H1 (cell line): ENCODE measurements around the gene PGGHG. TPM values are rescaled to one million over a fixed set of nuclear protein-coding genes. Genes with fewer than 3 reads are reported as not detected.

ENCODE experiments used
- CTCF ChIA-PET: fragments of 300-600 bp; sonication (Branson Sonifier 250); formaldehyde crosslinking; loops from one replicate; lab custom pipeline; 2021; ENCODE audit not compliant: partially characterized antibody; lab: Charles Lee
- POLR2A ChIA-PET: fragments of 300-600 bp; sonication (Branson Sonifier 250); formaldehyde crosslinking; loops from one replicate; lab custom pipeline; 2021; ENCODE audit warnings: inconsistent platforms; ENCODE audit not compliant: partially characterized antibody; lab: Charles Lee
- DNase-seq, 2 experiments: peaks; one replicate each; pipeline versions ENCODE4 v3.0.0 to v3.0.0-alpha.2; 2010 to 2022; ENCODE audit warnings: low spot score in 2 of 2, low read depth in 1 of 2, mixed read lengths in 1 of 2
- FAIRE-seq: peaks from 2 replicates; lab custom pipeline; 2011; peaks lifted over from hg19 to GRCh38; lab: Jason Lieb, UNC
- H2AFZ ChIP-seq: 2 replicates; pipeline ENCODE4 v1.8.1; 2012; ENCODE audit warnings: low read length, inconsistent platforms
- H2AK5ac ChIP-seq: 2 replicates; pipeline ENCODE4 v1.6.1; 2013; ENCODE audit warnings: low read depth, low read length
- H2BK120ac ChIP-seq: replicated peaks from 2 replicates; pipeline ENCODE3; 2013; ENCODE audit warnings: low read depth, low read length, inconsistent platforms
- H2BK12ac ChIP-seq: 2 replicates; pipeline ENCODE4 v1.6.1; 2013; ENCODE audit warnings: low read depth, low read length
- H2BK15ac ChIP-seq: 2 replicates; pipeline ENCODE4 v1.6.1; 2013; ENCODE audit warnings: low read length
- H2BK20ac ChIP-seq: 2 replicates; pipeline ENCODE4 v1.6.1; 2013; ENCODE audit warnings: low read length
- H2BK5ac ChIP-seq: 2 replicates; pipeline ENCODE4 v1.6.1; 2013; ENCODE audit warnings: low read depth, low read length
- H3K14ac ChIP-seq: 2 replicates; pipeline ENCODE4 v1.6.1; 2013; ENCODE audit warnings: inconsistent platforms; ENCODE audit not compliant: insufficient read length
- H3K18ac ChIP-seq: 2 replicates; pipeline ENCODE4 v1.6.1; 2013; ENCODE audit warnings: low read length; ENCODE audit errors: extremely low read depth
- H3K23ac ChIP-seq: 2 replicates; pipeline ENCODE4 v1.6.1; 2013; ENCODE audit warnings: inconsistent platforms; ENCODE audit not compliant: insufficient read length
- H3K23me2 ChIP-seq: 2 replicates; pipeline ENCODE4 v1.6.1; 2013; ENCODE audit warnings: low read depth, low read length
- H3K27ac ChIP-seq: 2 replicates; pipeline ENCODE4 v1.6.1; 2011; ENCODE audit warnings: low read depth, low read length, inconsistent platforms
- H3K27me3 ChIP-seq, 4 experiments: replicated peaks in 1 of 4; 1 replicate in 1 of 4; 2 replicates in 3 of 4; pipeline versions ENCODE4 v1.6.1 to v1.8.1; 2011 to 2013; ENCODE audit warnings: low read length in 3 of 4, mild to moderate bottlenecking in 3 of 4, inconsistent platforms in 2 of 4, mixed read lengths in 2 of 4, moderate library complexity in 1 of 4; ENCODE audit not compliant: control insufficient read depth in 3 of 4, insufficient read depth in 3 of 4; ENCODE audit errors: extremely low read depth in 1 of 4
- H3K36me3 ChIP-seq, 4 experiments: 2 replicates each; pipeline versions ENCODE4 v1.6.1 to v1.8.1; 2011 to 2013; ENCODE audit warnings: mild to moderate bottlenecking in 4 of 4, low read length in 3 of 4, moderate library complexity in 2 of 4, control low read depth in 1 of 4, inconsistent platforms in 1 of 4; ENCODE audit not compliant: insufficient read depth in 4 of 4, control insufficient read depth in 2 of 4
- H3K4ac ChIP-seq: replicated peaks from 2 replicates; pipeline ENCODE3; 2013; ENCODE audit warnings: low read length, low read depth, mixed read lengths, inconsistent platforms; ENCODE audit not compliant: insufficient read length
- H3K4me1 ChIP-seq, 4 experiments: replicated peaks in 1 of 4; 1 replicate in 1 of 4; 2 replicates in 3 of 4; pipeline versions ENCODE4 v1.6.1 to v1.8.1; 2011 to 2013; ENCODE audit warnings: low read length in 3 of 4, inconsistent platforms in 2 of 4, mixed read lengths in 1 of 4; ENCODE audit not compliant: insufficient read depth in 4 of 4, control insufficient read depth in 3 of 4
- H3K4me2 ChIP-seq, 2 experiments: 2 replicates each; pipeline versions ENCODE4 v1.6.1 to v1.8.1; 2011 to 2013; ENCODE audit warnings: low read depth in 2 of 2, low read length in 2 of 2, control low read depth in 1 of 2, inconsistent platforms in 1 of 2, mild to moderate bottlenecking in 1 of 2; ENCODE audit not compliant: insufficient read depth in 1 of 2
- H3K4me3 ChIP-seq, 4 experiments: fragments of 200-600, 300-600 bp in 1 of 4; sonication (generic), shearing (Covaris generic), sonication (Bioruptor Twin) in 1 of 4; 2 replicates each; pipeline versions ENCODE4 v1.5.1 to v1.8.1; 2011 to 2016; ENCODE audit warnings: low read length in 4 of 4, low read depth in 3 of 4, control low read depth in 2 of 4, inconsistent platforms in 2 of 4, mild to moderate bottlenecking in 2 of 4, mixed read lengths in 1 of 4, moderate library complexity in 1 of 4; ENCODE audit not compliant: insufficient read depth in 2 of 4; ENCODE audit errors: extremely low read depth in 1 of 4
- H3K56ac ChIP-seq: replicated peaks from 2 replicates; pipeline ENCODE3; 2013; ENCODE audit warnings: low read depth, mild to moderate bottlenecking, mixed read lengths, low read length, inconsistent platforms; ENCODE audit not compliant: insufficient read length
- H3K79me1 ChIP-seq: 2 replicates; pipeline ENCODE4 v1.6.1; 2013; ENCODE audit warnings: low read depth, low read length, control low read depth
- H3K79me2 ChIP-seq, 2 experiments: 2 replicates each; pipeline versions ENCODE4 v1.6.1 to v1.8.1; 2012 to 2013; ENCODE audit warnings: low read length in 2 of 2, mild to moderate bottlenecking in 2 of 2, inconsistent platforms in 1 of 2; ENCODE audit not compliant: insufficient read depth in 2 of 2, control insufficient read depth in 1 of 2
- H3K9ac ChIP-seq, 4 experiments: replicated peaks in 1 of 4; 1 replicate in 1 of 4; 2 replicates in 3 of 4; pipeline versions ENCODE4 v1.6.1 to v1.8.1; 2011 to 2013; ENCODE audit warnings: low read depth in 3 of 4, low read length in 3 of 4, control low read depth in 2 of 4, mild to moderate bottlenecking in 2 of 4, moderate library complexity in 2 of 4, inconsistent platforms in 1 of 4; ENCODE audit errors: extremely low read depth in 1 of 4
- H3K9me3 ChIP-seq, 2 experiments: 2 replicates each; pipeline versions ENCODE4 v1.6.1 to v1.8.1; 2012 to 2013; ENCODE audit warnings: mild to moderate bottlenecking in 2 of 2, moderate library complexity in 2 of 2, control low read depth in 1 of 2, inconsistent platforms in 1 of 2, low read depth in 1 of 2, low read length in 1 of 2, mixed read lengths in 1 of 2; ENCODE audit not compliant: insufficient read depth in 2 of 2
- H4K20me1 ChIP-seq, 2 experiments: replicated peaks in 1 of 2; 2 replicates each; pipeline versions ENCODE3 to v1.8.1; 2011 to 2013; ENCODE audit warnings: inconsistent platforms in 2 of 2, low read length in 2 of 2, mild to moderate bottlenecking in 1 of 2; ENCODE audit not compliant: insufficient read depth in 2 of 2, control insufficient read depth in 1 of 2
- H4K5ac ChIP-seq: 2 replicates; pipeline ENCODE4 v1.6.1; 2013; ENCODE audit warnings: low read length, low read depth, mixed read lengths, inconsistent platforms; ENCODE audit not compliant: insufficient read length
- H4K8ac ChIP-seq: 2 replicates; pipeline ENCODE4 v1.8.0; 2013; ENCODE audit warnings: mild to moderate bottlenecking, moderate library complexity, low read length, inconsistent platforms; ENCODE audit not compliant: insufficient read depth; ENCODE audit errors: extremely low read depth
- H4K91ac ChIP-seq: replicated peaks from 2 replicates; pipeline ENCODE3; 2013; ENCODE audit warnings: low read length, mixed read lengths, inconsistent platforms; ENCODE audit not compliant: insufficient read length
- ASH2L ChIP-seq: fragments of 200-600, 300-600 bp; sonication (generic); IDR thresholded peaks from one replicate; pipeline ENCODE4 v1.7.1; 2017; ENCODE audit warnings: low read length
- BCL11A ChIP-seq, 2 experiments: IDR thresholded peaks; one replicate each; pipeline ENCODE4 v1.6.1; 2011; ENCODE audit warnings: low read depth in 2 of 2, low read length in 2 of 2, mild to moderate bottlenecking in 2 of 2
- CBX5 ChIP-seq: fragments of 300-800, 300-1000 bp; sonication (generic); IDR thresholded peaks from 2 replicates; pipeline ENCODE4 v1.7.1; 2016; ENCODE audit warnings: antibody characterized with exemption, low read length, low read depth
- EP300 ChIP-seq, 2 experiments: IDR thresholded peaks; 1 replicate in 1 of 2; 2 replicates in 1 of 2; pipeline ENCODE4 v1.6.1; 2011 to 2012; ENCODE audit warnings: low read depth in 2 of 2, low read length in 2 of 2, mild to moderate bottlenecking in 2 of 2, borderline replicate concordance in 1 of 2, inconsistent platforms in 1 of 2, moderate library complexity in 1 of 2
- JUN ChIP-seq: IDR thresholded peaks from 2 replicates; pipeline ENCODE4 v1.6.1; 2011; ENCODE audit warnings: low read depth, mild to moderate bottlenecking, improper control_type of control experiment, low read length
- KDM4A ChIP-seq: IDR thresholded peaks from one replicate; pipeline ENCODE4 v1.7.1; 2012; ENCODE audit warnings: low read depth, mild to moderate bottlenecking, moderate library complexity, low read length, inconsistent platforms; ENCODE audit not compliant: severe bottlenecking
- KDM5A ChIP-seq: fragments of 200-600 bp; IDR thresholded peaks from 2 replicates; pipeline ENCODE4 v1.7.1; 2012; ENCODE audit warnings: mild to moderate bottlenecking, low read length, inconsistent platforms, mixed read lengths
- POLR2AphosphoS5 ChIP-seq: IDR thresholded peaks from 2 replicates; pipeline ENCODE4 v1.6.1; 2011; ENCODE audit warnings: low read depth, low read length
- POU5F1 ChIP-seq: IDR thresholded peaks from 2 replicates; pipeline ENCODE4 v1.6.1; 2011; ENCODE audit warnings: low read depth, mild to moderate bottlenecking, low read length, moderate library complexity
- RFX5 ChIP-seq: IDR thresholded peaks from 2 replicates; pipeline ENCODE4 v1.6.1; 2011; ENCODE audit warnings: low read depth, low read length, improper control_type of control experiment, borderline replicate concordance
- SIX5 ChIP-seq: IDR thresholded peaks from 2 replicates; pipeline ENCODE4 v1.6.1; 2011; ENCODE audit warnings: mild to moderate bottlenecking, low read depth, low read length
- TAF1 ChIP-seq: IDR thresholded peaks from 2 replicates; pipeline ENCODE4 v1.6.1; 2011; ENCODE audit warnings: mild to moderate bottlenecking, low read depth, low read length
- TAF7 ChIP-seq: optimal IDR thresholded peaks from 2 replicates; pipeline ENCODE3; 2011; ENCODE audit warnings: low read depth, mild to moderate bottlenecking, inconsistent platforms, low read length, moderate library complexity, borderline replicate concordance
- TBP ChIP-seq: IDR thresholded peaks from 2 replicates; pipeline ENCODE4 v1.6.1; 2011; ENCODE audit warnings: low read depth, low read length, improper control_type of control experiment
- YY1 ChIP-seq: IDR thresholded peaks from 2 replicates; pipeline ENCODE4 v1.6.1; 2011; ENCODE audit warnings: low read depth, mild to moderate bottlenecking, low read length
- WGBS, 2 experiments: shearing (Covaris generic) in 1 of 2; methylation state at CpG; one replicate each; pipeline versions ENCODE4 v1.1.6 to v1.1.7; 2013 to 2015; ENCODE audit warnings: low lambda C conversion rate in 2 of 2, mixed read lengths in 2 of 2, inconsistent platforms in 1 of 2, low coverage in 1 of 2, missing lambda C conversion rate in 1 of 2; ENCODE audit not compliant: insufficient replicate concordance in 2 of 2, insufficient coverage in 1 of 2, insufficient read length in 1 of 2; ENCODE audit errors: extremely low coverage in 1 of 2, missing lambda C conversion rate in 1 of 2; 5-methylcytosine and 5-hydroxymethylcytosine counted together
- polyA plus RNA-seq, 7 experiments: library from polyadenylated mRNA; depleted of rRNA in 3 of 7; stranded (reverse) in 5 of 7; unstranded in 2 of 7; fragments of >200 nt in 5 of 7; fragments of 200-250 nt in 2 of 7; gene quantifications; 1 replicate in 5 of 7; 2 replicates in 1 of 7; 4 replicates in 1 of 7; pipeline versions ENCODE4 v1.2.1 to v1.2.3, GENCODE V29; 2011 to 2013; ENCODE audit warnings: missing spikeins in 2 of 7, mixed read lengths in 2 of 7
- total RNA-seq: library from RNA; stranded (reverse); fragmentation: NEBNext Ultra II Directional; extraction: Animal tissue kit (Norgen Biotek cat#: 25700); gene quantifications from 2 replicates; pipeline ENCODE4 v1.2.1, GENCODE V29; 2021

Gene PGGHG
- total and polyA plus RNA-seq, 2 of the 8 experiments (the other 6 are each of a cell fraction or from before 2014, with no cell fraction given) = 34.8 to 60.7 TPM

- no peak overlapping the region for H4K5ac ChIP-seq
- ChIA-PET CTCF (interaction anchor here (0.8 to 1.8 kb wide), 7 partner anchors 9 to 104 kb away, joined by 3 to 6 read pairs (median 4); no protein-coding TSS in a partner anchor), POLR2A (no interaction called here)
- no peaks in the 10 kb centered on the region for H3K27me3 ChIP-seq
- no peak overlapping the region for H4K8ac ChIP-seq
- no peaks in the 10 kb centered on the region for H3K36me3 ChIP-seq
- H3K79me1 ChIP-seq = no peaks in the 10 kb centered on the region
- H3K4me2 ChIP-seq = no peak overlapping the region
- H3K18ac ChIP-seq = no peak overlapping the region
- H3K9me3 ChIP-seq = no peaks in the 10 kb centered on the region
- no peak overlapping the region for H2BK5ac ChIP-seq
- no peak overlapping the region for H2BK12ac ChIP-seq
- DNase-seq (no peak), FAIRE-seq (no peak)
- no peak overlapping the region for H2BK15ac ChIP-seq
- no peak overlapping the region for H3K4me3 ChIP-seq
- no peaks in the 10 kb centered on the region for H3K79me2 ChIP-seq
- no peak overlapping the region for H2AK5ac ChIP-seq
- no peak overlapping the region for H2BK120ac ChIP-seq
- no peak overlapping the region for H3K9ac ChIP-seq
- no peak overlapping the region for H3K14ac ChIP-seq
- peaks cover 6% of the 10 kb centered on the region; the same call in 1 of the 2 replicates for H3K23me2 ChIP-seq
- no peak overlapping the region for H3K56ac ChIP-seq
- 84% methylated on average over 10 of the region's 10 CpGs; no CpG with 5 or more reads in 1 of the 2 experiments for WGBS, 2 experiments
- no peaks in the 10 kb centered on the region for H4K20me1 ChIP-seq
- H3K27ac ChIP-seq = no peak overlapping the region
- H2BK20ac ChIP-seq = no peak overlapping the region
- H3K23ac ChIP-seq = no peak overlapping the region
- H4K91ac ChIP-seq = no peak overlapping the region
- no peaks in the 10 kb centered on the region for H3K4me1 ChIP-seq
- no peak overlapping the region for H2AFZ ChIP-seq
- no peak overlapping the region for H3K4ac ChIP-seq
- TF ChIP-seq KDM5A (no peak), CBX5 (no peak), POU5F1 (no peak), TAF7 (no peak), KDM4A (no peak), ASH2L (no peak), EP300 (IDR thresholded peaks at IDR 0.05; ENCODE audit: borderline replicate concordance in 1 of 2, low read depth in 2 of 2, low read length in 2 of 2) (no peak), YY1 (no peak), SIX5 (no peak), TBP (no peak), RFX5 (no peak), TAF1 (no peak), POLR2AphosphoS5 (no peak), JUN (no peak), BCL11A (IDR thresholded peaks at IDR 0.05; ENCODE audit: low read depth in 2 of 2, low read length in 2 of 2) (no peak)
These were observed 29.5 kb upstream of the PGGHG start for GRCh38 chr11:259413-259812.
